ENCODE measurements around the gene KCTD20. TPM values are rescaled to one million over a fixed set of nuclear protein-coding genes. Genes with fewer than 3 reads are reported as not detected.

KCTD20 gene
- total RNA-seq, 2 experiments from 2014 or later, result 45.7 to 50.0 TPM

DNA sequence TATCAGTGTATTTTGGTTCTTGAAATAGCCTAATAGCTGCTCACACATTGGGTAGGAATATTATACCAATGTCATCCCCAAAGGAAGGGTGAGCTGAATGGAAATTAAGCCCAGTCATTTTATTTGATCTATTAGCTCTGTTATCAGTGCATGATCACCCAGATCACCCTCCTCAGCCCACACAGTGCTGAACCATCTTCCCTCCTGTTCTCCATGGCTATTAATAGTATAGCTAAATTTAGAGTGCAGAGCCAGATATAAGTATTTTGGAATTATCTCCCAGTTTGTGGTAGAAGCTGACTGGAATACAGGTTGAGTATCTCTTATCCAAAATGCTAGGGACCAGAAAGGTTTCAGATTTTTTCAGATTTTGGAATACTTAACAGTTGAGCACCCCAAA lies 45.4 kb downstream of the KCTD20 start:
- POLR2A ChIA-PET, result interaction anchor here (0.5 kb wide), 1 partner anchor 653 kb away, joined by 6 read pairs; no protein-coding TSS in a partner anchor
- Mint-ChIP-seq H3K4me1 (peaks cover 3% of the 10 kb centered on the region), H3K4me3 (no peak overlapping the region), H3K27ac (no peak overlapping the region), H3K36me3 (peaks cover 39% of the 10 kb centered on the region), H3K9me3 (no peaks in the 10 kb centered on the region), H3K27me3 (no peaks in the 10 kb centered on the region)
- DNase-seq (no peak), ATAC-seq (ENCODE audit: low read depth) (no peak)

GRCh38 chr6:36489426-36489825 lies 46.6 kb downstream of the KCTD20 start:
- H3K36me3 Mint-ChIP-seq, result peaks cover 39% of the 10 kb centered on the region
- DNase-seq (no peak), ATAC-seq (ENCODE audit: low read depth) (no peak)
- H3K27me3 Mint-ChIP-seq, result no peaks in the 10 kb centered on the region
- POLR2A ChIA-PET, result no interaction called here
- no peaks in the 10 kb centered on the region for H3K9me3 Mint-ChIP-seq
- H3K4me1 Mint-ChIP-seq, result peaks cover 9% of the 10 kb centered on the region
- H3K4me3 Mint-ChIP-seq, result no peak overlapping the region
- no peak overlapping the region for H3K27ac Mint-ChIP-seq

GRCh38 chr6:36491378-36491965 lies 48.7 kb downstream of the KCTD20 start:
- H3K27ac Mint-ChIP-seq, result peak overlapping the region; percentile 21
- peaks cover 9% of the 10 kb centered on the region for H3K4me1 Mint-ChIP-seq
- H3K9me3 Mint-ChIP-seq, result no peaks in the 10 kb centered on the region
- no peak overlapping the region for H3K4me3 Mint-ChIP-seq
- POLR2A ChIA-PET, result interaction anchor here (0.9 kb wide), 1 partner anchor 19 kb away, joined by 3 read pairs; no protein-coding TSS in a partner anchor
- peaks cover 48% of the 10 kb centered on the region for H3K36me3 Mint-ChIP-seq
- DNase-seq (no peak), ATAC-seq (ENCODE audit: low read depth) (no peak)
- no peaks in the 10 kb centered on the region for H3K27me3 Mint-ChIP-seq

- peak overlapping the region; percentile 21 for H3K27ac Mint-ChIP-seq
- ATAC-seq (ENCODE audit: low read depth) (no peak), DNase-seq (no peak)
- peaks cover 7% of the 10 kb centered on the region for H3K4me1 Mint-ChIP-seq
- H3K27me3 Mint-ChIP-seq, result no peaks in the 10 kb centered on the region
- H3K4me3 Mint-ChIP-seq, result no peak overlapping the region
- POLR2A ChIA-PET, result no interaction called here
- no peaks in the 10 kb centered on the region for H3K9me3 Mint-ChIP-seq
- peaks cover 50% of the 10 kb centered on the region for H3K36me3 Mint-ChIP-seq
Measured at GRCh38 chr6:36492092-36492491, 49.3 kb downstream of the KCTD20 start.

DNA sequence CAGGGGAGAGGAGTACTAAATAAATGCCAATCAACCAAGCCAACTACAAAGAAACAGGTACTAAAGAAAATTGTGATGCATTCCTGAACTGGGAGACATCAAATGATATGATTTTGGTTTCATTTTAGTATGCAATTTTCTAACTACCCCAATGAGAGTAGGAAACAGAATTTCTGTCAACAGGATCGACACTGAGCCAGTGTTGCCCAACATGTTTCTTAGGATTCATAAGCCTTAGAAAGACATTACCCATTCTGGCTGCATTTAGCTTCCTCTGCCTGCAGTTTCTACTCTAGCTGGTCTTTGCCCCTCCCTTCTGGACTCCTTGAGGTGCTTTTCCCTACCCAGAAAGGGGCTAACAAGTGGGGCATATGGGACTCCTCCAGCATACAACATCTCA lies 49.8 kb downstream of the KCTD20 start:
- Mint-ChIP-seq H3K27me3 (no peaks in the 10 kb centered on the region), H3K27ac (no peak overlapping the region), H3K9me3 (no peaks in the 10 kb centered on the region), H3K4me3 (no peak overlapping the region), H3K36me3 (peaks cover 54% of the 10 kb centered on the region), H3K4me1 (peaks cover 10% of the 10 kb centered on the region)
- POLR2A ChIA-PET, result interaction anchor here (0.8 to 1.3 kb wide), 2 partner anchors 14 to 69 kb away, joined by 3 to 4 read pairs; no protein-coding TSS in a partner anchor
- DNase-seq, result no peak
- no peak for ATAC-seq (ENCODE audit: low read depth)

DNA sequence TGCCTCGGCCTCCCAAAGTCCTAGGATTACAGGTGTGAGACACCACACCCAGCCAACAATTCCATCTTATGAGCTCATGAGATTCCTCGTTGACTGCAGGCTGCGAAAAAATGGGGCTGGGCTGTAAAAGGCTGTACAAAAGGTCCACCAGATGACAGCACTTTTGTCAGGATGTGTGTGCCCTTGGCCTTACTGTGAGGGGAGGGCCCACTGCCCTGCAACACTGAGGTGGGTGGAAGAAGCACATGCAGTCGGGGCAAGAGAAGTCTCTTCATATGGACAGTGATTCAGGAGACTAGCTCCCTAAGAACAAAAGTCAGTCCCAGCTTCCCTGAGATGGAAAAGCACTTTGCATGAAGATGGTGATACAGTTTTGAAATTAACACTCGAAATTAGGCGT lies 50.5 kb downstream of the KCTD20 start:
- no peaks in the 10 kb centered on the region for H3K27me3 Mint-ChIP-seq
- H3K27ac Mint-ChIP-seq, result no peak overlapping the region
- DNase-seq, result no peak
- no peak for ATAC-seq (ENCODE audit: low read depth)
- peaks cover 10% of the 10 kb centered on the region for H3K4me1 Mint-ChIP-seq
- H3K9me3 Mint-ChIP-seq, result no peaks in the 10 kb centered on the region
- POLR2A ChIA-PET, result interaction anchor here (0.8 to 1.3 kb wide), 2 partner anchors 15 to 70 kb away, joined by 3 to 4 read pairs; no protein-coding TSS in a partner anchor
- no peak overlapping the region for H3K4me3 Mint-ChIP-seq
- H3K36me3 Mint-ChIP-seq, result peaks cover 50% of the 10 kb centered on the region

DNA sequence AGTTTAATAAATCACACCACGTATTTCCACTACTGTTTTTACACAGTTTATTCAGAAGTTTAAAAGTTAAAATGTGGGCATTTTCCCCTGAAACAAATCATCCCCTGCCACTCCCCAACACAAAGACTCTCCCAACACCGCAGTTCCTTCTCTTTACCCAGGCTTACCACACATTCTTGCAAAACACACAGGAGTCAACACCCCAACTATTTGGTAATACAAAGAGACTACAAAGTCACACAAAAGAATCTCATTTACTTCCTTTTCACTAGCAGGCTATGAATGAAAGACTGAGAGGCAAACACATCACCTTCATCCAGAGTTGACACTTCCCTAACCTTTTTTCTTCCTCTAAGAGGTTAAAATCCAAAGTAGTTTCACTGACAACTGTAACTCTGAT lies 51.1 kb downstream of the KCTD20 start:
- DNase-seq, result no peak
- Mint-ChIP-seq H3K36me3 (peaks cover 50% of the 10 kb centered on the region), H3K27me3 (no peaks in the 10 kb centered on the region), H3K27ac (peak overlapping the region; percentile 24), H3K4me3 (no peak overlapping the region), H3K9me3 (no peaks in the 10 kb centered on the region), H3K4me1 (peaks cover 10% of the 10 kb centered on the region)
- POLR2A ChIA-PET, result interaction anchor here (1.3 kb wide), 1 partner anchor 70 kb away, joined by 3 read pairs; no protein-coding TSS in a partner anchor
- ATAC-seq (ENCODE audit: low read depth), result no peak

- H3K36me3 Mint-ChIP-seq, result peaks cover 54% of the 10 kb centered on the region
- H3K4me1 Mint-ChIP-seq, result peaks cover 10% of the 10 kb centered on the region
- H3K27me3 Mint-ChIP-seq, result no peaks in the 10 kb centered on the region
- POLR2A ChIA-PET, result no interaction called here
- ATAC-seq (ENCODE audit: low read depth), result no peak
- DNase-seq, result no peak
- H3K9me3 Mint-ChIP-seq, result no peaks in the 10 kb centered on the region
- no peak overlapping the region for H3K27ac Mint-ChIP-seq
- no peak overlapping the region for H3K4me3 Mint-ChIP-seq
Measured at GRCh38 chr6:36495086-36495485, 52.3 kb downstream of the KCTD20 start.

DNA sequence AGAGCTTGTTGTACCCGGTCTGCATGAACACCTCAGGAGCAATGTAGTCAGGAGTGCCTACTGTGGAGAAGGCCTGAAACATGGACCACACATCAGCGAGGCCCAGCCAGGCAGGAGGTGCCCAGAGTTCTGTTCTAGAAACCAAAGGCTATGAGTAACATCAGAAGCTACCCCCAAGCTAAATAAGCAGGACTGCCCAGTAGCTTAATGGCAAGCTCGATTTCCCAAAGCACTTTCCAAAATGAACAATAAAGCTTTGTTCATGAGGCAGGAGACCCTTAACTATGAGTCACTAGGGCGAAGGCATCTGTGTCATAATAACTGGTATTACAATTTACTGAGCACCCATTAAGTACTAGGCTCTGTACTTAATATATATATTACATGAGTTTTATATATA lies 57.1 kb downstream of the KCTD20 start:
- Mint-ChIP-seq H3K4me1 (peaks cover 2% of the 10 kb centered on the region), H3K36me3 (peaks cover 50% of the 10 kb centered on the region)
- POLR2A ChIA-PET, result interaction anchor here (0.7 kb wide), 1 partner anchor 1144 kb away, joined by 3 read pairs; no protein-coding TSS in a partner anchor

GRCh38 chr6:36501686-36502085 lies 58.9 kb downstream of the KCTD20 start:
- ATAC-seq (ENCODE audit: low read depth) (no peak), DNase-seq (no peak)
- H3K27ac Mint-ChIP-seq, result no peak overlapping the region
- POLR2A ChIA-PET, result no interaction called here
- H3K4me3 Mint-ChIP-seq, result no peak overlapping the region
- H3K4me1 Mint-ChIP-seq, result peaks cover 10% of the 10 kb centered on the region
- peaks cover 48% of the 10 kb centered on the region for H3K36me3 Mint-ChIP-seq
- H3K27me3 Mint-ChIP-seq, result no peaks in the 10 kb centered on the region
- H3K9me3 Mint-ChIP-seq, result no peaks in the 10 kb centered on the region

More for the DNA sequence above, 57.1 kb downstream of the KCTD20 start:
- DNase-seq, result no peak
- H3K27me3 Mint-ChIP-seq, result no peaks in the 10 kb centered on the region
- no peak for ATAC-seq (ENCODE audit: low read depth)
- no peak overlapping the region for H3K4me3 Mint-ChIP-seq
- H3K9me3 Mint-ChIP-seq, result no peaks in the 10 kb centered on the region
- H3K27ac Mint-ChIP-seq, result no peak overlapping the region

- Mint-ChIP-seq H3K4me1 (peaks cover 12% of the 10 kb centered on the region), H3K4me3 (no peak overlapping the region), H3K9me3 (no peaks in the 10 kb centered on the region), H3K27me3 (no peaks in the 10 kb centered on the region), H3K27ac (no peak overlapping the region), H3K36me3 (peaks cover 44% of the 10 kb centered on the region)
- DNase-seq (no peak), ATAC-seq (ENCODE audit: low read depth) (no peak)
- POLR2A ChIA-PET, result interaction anchor here (0.6 kb wide), 1 partner anchor 10 kb away, joined by 4 read pairs; no protein-coding TSS in a partner anchor
Measured at GRCh38 chr6:36504181-36504580, 61.4 kb downstream of the KCTD20 start.

- Mint-ChIP-seq H3K27me3 (no peaks in the 10 kb centered on the region), H3K27ac (no peak overlapping the region), H3K4me1 (peaks cover 12% of the 10 kb centered on the region), H3K9me3 (no peaks in the 10 kb centered on the region), H3K36me3 (peaks cover 41% of the 10 kb centered on the region), H3K4me3 (no peak overlapping the region)
- no peak for DNase-seq
- ATAC-seq (ENCODE audit: low read depth), result no peak
- POLR2A ChIA-PET, result interaction anchor here (0.7 kb wide), 1 partner anchor 56 kb away, joined by 8 read pairs; no protein-coding TSS in a partner anchor
Measured at GRCh38 chr6:36504982-36505381, 62.2 kb downstream of the KCTD20 start.

DNA sequence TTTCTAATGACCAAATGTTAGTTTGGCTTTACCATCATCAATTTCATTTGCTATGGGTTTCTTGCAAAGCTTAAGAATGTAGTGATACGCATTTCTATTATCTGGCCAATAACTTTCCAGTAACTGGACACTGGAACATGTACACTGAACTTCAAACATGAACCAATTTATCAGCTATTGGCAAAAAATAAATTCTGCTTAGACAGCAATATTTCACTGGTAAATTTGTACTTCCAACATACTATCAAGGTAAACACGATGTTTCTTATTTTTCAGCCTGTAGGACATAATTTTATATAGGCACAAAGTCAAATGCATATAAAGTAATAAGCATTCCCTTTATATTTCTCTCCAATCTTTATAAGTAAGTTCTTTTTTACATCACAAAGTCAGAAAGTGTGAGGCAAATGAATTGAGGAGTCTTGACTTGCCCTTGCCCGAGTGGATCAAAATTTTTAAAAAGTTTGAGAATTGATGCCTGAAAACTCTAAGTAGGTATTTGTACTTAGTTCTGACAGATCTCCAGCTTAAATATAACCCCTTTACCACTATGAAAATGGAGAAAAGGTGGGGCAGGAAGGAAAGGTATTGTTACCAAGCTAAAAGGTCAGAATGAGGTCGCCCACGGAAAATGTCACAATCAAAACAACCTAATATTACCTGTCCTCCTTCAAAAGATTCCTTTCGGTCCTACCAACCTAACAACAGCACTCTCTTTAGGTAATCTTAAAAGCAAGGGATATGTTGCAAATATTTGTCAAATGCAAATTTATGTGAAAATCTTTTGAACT lies 63.1 kb downstream of the KCTD20 start:
- Mint-ChIP-seq H3K27ac (peak overlapping the region; percentile 56), H3K4me1 (peaks cover 12% of the 10 kb centered on the region), H3K27me3 (no peaks in the 10 kb centered on the region), H3K9me3 (no peaks in the 10 kb centered on the region), H3K36me3 (peaks cover 46% of the 10 kb centered on the region), H3K4me3 (no peak overlapping the region)
- no peak for DNase-seq
- POLR2A ChIA-PET, result no interaction called here
- no peak for ATAC-seq (ENCODE audit: low read depth)

GRCh38 chr6:36506611-36507010 lies 63.8 kb downstream of the KCTD20 start:
- Mint-ChIP-seq H3K27ac (no peak overlapping the region), H3K4me3 (no peak overlapping the region), H3K27me3 (no peaks in the 10 kb centered on the region), H3K4me1 (peaks cover 12% of the 10 kb centered on the region), H3K9me3 (no peaks in the 10 kb centered on the region), H3K36me3 (peaks cover 51% of the 10 kb centered on the region)
- POLR2A ChIA-PET, result no interaction called here
- ATAC-seq (ENCODE audit: low read depth) (no peak), DNase-seq (no peak)

Data from activated naive CD8-positive, alpha-beta T cell treated with anti-CD3 and anti-CD28 coated beads, Interleukin-2, amount 10 ng/mL, durations not matched to agents 7 days and 5 days (primary cell).